Glomerular visceral epithelial cell (primary cell): ENCODE measurements around the gene PRMT3.
A peak's percentile ranks its signal among the peaks of the same experiment; 100 is the strongest.
"Not testable (repeated sequence)": the region's sequence is repeated elsewhere in the genome, so short reads cannot be mapped to it uniquely, and the experiment has no call there.

Experiments
- DNase-seq: peaks from one replicate; pipeline ENCODE4 v3.0.0-alpha.2; 2016; ENCODE audit errors: extremely low spot score

The PRMT3 gene

DNA sequence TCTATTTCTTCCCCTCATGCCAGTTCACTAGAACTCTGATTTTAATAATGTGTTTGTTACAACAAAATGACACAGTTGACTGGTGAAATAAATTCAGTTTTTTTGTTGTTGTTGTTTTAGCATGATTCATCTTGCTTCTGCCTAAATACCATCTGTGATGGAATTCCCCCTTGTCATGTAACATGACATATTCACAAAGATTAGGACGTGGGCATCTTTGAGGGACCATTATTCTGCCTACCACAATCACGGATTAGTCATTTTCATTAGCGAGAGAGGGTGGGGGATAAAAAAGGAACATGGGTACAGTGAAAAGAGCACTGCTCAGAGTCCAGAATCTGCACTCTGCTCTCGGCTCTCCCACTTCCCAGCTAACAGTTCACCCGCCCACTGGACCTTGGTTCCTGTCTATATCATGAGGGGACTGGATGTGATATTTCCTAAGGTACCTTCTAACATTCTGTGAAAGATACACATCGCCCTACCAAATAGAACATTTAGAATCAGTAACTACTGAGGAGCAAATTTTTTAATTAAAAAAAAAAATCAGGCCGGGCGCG lies 12.7 kb upstream of the PRMT3 start:
- no peak for DNase-seq

GRCh38 chr11:20376162-20376730 lies 11.3 kb upstream of the PRMT3 start:
- DNase-seq: no peak

- DNase-seq: not testable (repeated sequence)
Observed at GRCh38 chr11:20385996-20386395, 1.5 kb upstream of the PRMT3 start.

DNA sequence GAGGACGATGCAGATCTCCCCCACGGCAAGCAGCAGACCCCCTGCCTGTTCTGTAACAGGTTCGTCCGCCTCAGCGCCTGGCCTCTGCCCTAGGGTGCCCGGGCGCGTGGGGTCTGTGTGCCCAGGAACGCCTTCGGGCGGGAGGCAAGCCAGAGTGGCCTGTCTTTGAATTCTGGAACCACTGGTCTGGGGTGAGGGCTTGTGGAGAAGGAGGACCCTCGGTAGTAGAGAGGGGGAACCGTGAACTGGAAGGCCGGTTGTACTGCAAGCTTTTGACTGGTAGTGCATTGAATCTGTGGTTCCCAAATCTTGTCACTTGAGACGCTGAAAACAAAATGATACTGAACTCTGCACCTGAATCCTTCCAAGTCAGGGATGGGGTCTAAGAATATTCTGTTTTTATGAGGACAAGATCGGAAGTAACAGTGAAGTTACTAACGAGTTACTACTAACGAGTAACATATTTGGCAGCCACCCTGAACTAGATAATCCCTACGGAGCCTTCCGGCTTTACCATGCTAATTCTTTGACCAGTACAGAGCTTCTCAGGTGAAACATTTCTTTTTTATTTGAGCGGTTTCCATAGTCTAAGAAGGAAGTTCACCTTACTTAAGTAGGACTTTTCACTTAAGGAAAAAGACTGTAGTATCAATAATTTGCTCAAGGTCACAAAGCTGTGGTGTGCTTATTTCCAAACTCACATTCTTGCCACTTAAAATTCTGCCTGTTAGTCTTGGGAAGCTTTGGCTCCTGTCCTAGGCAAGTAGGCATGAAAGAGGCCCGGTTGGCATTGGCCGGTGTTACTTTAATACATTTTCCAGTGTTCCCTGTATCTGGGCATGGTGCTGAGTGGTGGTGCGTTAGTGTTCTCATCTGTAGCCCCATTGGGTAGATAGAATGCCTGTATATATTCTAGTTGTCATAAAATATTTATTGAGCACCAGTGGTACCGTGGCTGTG lies 860 bp downstream of the PRMT3 start:
- no peak for DNase-seq

DNA sequence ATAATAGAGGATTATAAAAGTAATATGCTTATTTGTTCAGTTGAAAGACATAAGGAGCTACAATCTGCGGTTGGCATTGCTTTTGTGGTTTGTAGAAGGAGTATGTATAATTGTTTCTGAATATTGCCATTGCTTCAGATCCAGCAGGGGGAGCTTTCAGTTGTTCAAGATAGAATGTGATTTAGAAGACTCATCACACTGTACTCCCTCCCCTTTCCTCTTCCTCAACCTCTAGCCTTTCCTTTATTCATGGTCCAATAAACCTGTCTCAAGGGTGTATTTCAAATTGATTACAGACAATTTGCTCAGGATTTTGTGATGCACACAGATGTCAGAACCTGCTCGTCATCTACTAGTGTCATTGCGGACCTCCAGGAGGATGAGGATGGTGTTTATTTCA lies 9.8 kb downstream of the PRMT3 start:
- peak; percentile 52 for DNase-seq

GRCh38 chr11:20399498-20399897 lies 12.0 kb downstream of the PRMT3 start:
- DNase-seq: no peak

DNA sequence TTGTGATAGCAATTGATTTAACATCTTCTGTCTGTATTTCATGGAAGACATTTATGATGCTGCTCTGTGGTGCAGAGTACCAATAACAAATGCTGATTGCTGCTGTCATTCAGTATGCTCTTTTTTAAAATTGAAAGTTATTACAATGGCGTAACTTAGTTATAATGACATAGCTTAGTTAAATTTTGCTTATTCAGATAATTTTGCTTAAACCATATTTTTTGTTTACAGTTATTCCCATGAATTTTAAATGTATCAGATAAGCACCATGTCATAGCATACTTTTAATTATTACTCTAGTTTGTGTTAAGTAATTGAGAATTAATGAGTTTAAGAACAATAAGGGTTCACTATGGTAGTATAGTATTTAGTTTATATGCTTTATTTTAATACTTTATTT lies 15.5 kb downstream of the PRMT3 start:
- no peak for DNase-seq

DNA sequence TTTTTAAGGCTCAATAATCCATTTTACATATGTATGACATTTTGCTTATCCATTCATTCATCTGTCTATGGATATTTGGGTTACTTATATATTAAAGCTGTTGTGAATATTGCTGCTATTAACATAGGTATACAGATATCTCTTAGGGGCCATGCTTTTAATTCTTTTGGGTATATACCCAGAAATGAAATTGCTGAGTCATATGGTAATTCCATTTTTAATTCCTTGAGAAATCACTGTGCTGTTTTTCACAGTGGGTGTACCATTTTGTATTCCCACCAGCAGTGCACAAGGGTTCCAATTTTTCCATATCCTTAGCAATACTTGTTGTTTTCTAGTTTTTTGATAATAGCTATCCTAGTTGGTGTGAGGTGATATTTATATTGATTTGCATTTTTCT lies 19.0 kb downstream of the PRMT3 start:
- DNase-seq: no peak

GRCh38 chr11:20407344-20407743 lies 19.8 kb downstream of the PRMT3 start:
- no peak for DNase-seq

GRCh38 chr11:20415432-20415831 lies 27.9 kb downstream of the PRMT3 start:
- DNase-seq: no peak

- no peak for DNase-seq
Observed at GRCh38 chr11:20417771-20418170, 30.3 kb downstream of the PRMT3 start.

DNA sequence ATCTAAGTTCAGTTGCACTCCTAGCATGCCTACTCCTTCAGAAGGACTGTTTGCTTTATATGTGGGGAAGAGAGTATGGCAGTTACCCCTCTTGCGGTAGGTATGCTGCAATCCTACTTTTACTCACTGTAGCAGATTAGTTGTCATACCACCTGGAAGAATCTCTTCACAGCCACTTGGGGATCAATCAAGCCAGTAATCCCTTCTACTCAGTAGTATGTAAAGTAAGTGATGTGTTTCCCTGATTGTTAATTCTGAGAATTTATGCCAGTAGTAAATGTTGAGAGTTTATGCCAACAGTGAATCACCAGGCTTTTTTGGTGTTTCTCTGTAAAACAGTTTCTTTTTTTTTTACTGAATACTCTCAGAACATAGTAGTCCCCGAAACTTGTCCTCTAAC lies 34.4 kb downstream of the PRMT3 start:
- no peak for DNase-seq

- DNase-seq: no peak
Observed at GRCh38 chr11:20429216-20429615, 41.7 kb downstream of the PRMT3 start.

DNA sequence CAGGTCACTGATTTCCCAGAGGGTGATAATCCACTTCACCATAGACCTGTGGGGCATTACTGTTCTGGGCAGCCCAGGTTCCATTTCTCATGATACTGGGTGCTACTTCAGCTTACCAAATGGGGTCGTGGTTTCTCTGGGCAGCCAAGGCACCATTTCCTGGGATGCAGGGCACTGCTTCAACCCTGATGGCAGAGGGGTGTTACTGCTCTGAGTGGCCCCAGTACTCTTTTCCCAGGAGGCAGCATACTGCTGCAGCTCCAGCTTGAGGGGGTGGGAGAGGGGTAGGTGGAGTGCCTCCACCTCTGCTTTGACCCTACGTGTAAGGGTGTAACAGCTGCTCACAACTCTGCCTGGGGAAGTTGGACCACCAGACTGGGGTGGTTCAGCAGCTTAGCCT lies 51.1 kb downstream of the PRMT3 start:
- no peak for DNase-seq

- peak; percentile 5 for DNase-seq
Observed at GRCh38 chr11:20443596-20443995, 56.1 kb downstream of the PRMT3 start.

- no peak for DNase-seq
Observed at GRCh38 chr11:20444535-20444934, 57.0 kb downstream of the PRMT3 start.

- no peak for DNase-seq
Observed at GRCh38 chr11:20448834-20449233, 61.3 kb downstream of the PRMT3 start.

- DNase-seq: no peak
Observed at GRCh38 chr11:20450829-20451228, 63.3 kb downstream of the PRMT3 start.

GRCh38 chr11:20451568-20451967 lies 64.1 kb downstream of the PRMT3 start:
- DNase-seq: no peak

DNA sequence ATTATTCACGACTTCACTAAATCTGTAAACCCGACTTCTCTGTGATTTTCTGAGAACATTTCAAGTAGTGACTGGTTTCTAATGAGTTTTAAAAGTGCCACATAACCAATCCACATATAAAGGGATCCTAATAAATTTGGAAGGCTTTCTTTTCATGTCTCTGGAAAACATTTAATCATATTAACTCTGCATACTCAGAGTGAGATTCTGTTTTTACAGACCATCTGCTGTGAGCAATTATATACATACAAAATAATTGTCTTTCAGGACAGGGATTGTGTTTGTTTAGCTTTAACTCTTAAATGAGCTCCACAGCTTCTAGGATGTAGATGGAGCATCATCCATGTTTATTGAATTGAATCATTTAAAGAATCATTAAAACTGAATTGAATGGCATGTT lies 65.1 kb downstream of the PRMT3 start:
- no peak for DNase-seq

DNA sequence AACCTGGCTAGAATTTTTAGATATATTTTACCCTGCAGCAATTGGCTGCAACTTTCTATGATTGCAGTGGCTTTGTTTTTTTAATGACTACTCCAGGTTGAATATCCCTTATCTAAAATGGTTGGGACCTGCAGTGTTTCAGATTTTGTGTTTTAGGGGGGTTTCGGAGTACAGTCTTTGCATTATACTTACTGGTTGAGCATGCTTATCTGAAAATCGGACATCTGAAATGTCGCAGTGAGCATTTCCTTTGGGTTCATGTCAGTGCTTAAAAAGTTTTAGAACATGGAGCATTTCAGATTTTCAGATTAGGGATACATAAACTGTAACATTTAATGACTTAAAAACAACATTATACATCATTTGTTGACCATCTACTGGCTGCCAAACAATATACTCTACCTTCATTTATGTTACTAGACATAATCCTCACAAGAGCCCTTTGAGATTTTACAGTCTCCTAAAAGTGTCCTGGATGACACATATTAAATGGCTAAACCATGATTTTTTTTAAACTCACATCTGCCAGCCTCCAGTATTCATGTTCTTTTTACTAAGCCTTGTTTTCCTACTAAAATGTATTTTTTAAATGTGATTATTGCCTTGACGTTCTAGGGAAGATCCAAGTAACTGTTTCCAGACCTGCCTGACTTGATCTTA lies 66.3 kb downstream of the PRMT3 start:
- no peak for DNase-seq

DNA sequence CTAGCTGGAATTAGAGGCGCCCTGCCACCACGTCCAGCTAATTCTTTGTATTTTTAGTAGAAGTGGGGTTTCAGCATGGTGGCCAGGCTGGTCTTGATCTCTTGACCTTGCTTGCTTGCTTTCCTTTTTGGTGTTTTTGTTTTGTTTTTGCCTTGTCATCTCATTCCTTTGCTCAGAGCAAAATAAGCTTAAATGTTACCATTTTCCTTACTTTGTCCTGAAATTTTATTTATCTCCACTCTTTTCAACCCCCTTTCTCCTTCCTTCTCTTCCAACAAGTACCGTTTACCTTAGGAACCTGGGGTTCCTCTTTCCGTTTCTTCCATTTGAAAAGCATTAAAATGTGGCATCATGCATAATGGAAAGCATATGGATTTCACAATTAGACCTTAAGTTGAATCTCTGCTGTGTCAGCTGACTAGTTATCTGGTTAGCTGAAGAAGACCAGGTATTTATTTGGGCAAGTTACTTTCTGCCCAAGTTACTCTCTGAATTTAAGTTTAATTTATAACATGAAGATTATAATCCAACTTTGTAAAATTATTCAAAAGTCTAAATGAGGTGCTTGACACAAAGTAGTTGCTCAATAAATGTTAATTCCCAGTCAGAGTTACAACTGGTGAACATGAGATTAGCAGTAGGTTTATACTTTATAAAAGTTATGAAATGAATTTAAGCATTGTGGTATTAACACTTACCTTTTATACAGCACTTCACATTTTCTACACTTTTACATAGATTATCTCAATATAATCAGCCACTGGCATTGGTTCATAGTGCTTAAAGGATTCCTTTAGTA lies 69.7 kb downstream of the PRMT3 start:
- DNase-seq: no peak
